GM12878 (cell line): ENCODE data around the gene NFYC.
"Not testable (repeated sequence)": the region's sequence is repeated elsewhere in the genome, so short reads cannot be mapped to it uniquely, and the experiment has no call there.

Experiments
- BACH1 ChIP-seq: fragments of 450-650 bp; IDR thresholded peaks from 2 replicates; pipeline ENCODE4 v1.6.1; 2017; ENCODE audit warnings: mild to moderate bottlenecking, borderline replicate concordance
- CBFB ChIP-seq: IDR thresholded peaks from 2 replicates; pipeline ENCODE4 v1.6.1; 2016; ENCODE audit warnings: antibody characterized with exemption, low read depth
- CTCF ChIP-seq, 3 experiments: IDR thresholded peaks in 2 of 3; conservative IDR thresholded peaks in 1 of 3; 2 replicates each; pipeline ENCODE4 v1.5.1; 2011; ENCODE audit warnings: low read depth in 3 of 3, low read length in 3 of 3, mild to moderate bottlenecking in 3 of 3, control low read depth in 2 of 3, moderate library complexity in 2 of 3, inconsistent platforms in 1 of 3, mixed read lengths in 1 of 3; ENCODE audit not compliant: control insufficient read depth in 2 of 3, insufficient read depth in 1 of 3; ENCODE audit errors: extremely low read depth in 1 of 3
- ELK1 ChIP-seq: IDR thresholded peaks from 2 replicates; pipeline ENCODE4 v1.6.1; 2012; ENCODE audit warnings: low read depth, low read length, improper control_type of control experiment
- IRF4 ChIP-seq: IDR thresholded peaks from 2 replicates; pipeline ENCODE4 v1.6.1; 2011; ENCODE audit warnings: low read depth, low read length
- NR2F1 ChIP-seq: fragments of 450-650 bp; conservative IDR thresholded peaks from 2 replicates; pipeline ENCODE4 v1.6.1; 2017; ENCODE audit warnings: mild to moderate bottlenecking
- POLR2A ChIP-seq: IDR thresholded peaks from 2 replicates; pipeline ENCODE4 v1.6.1; 2011; ENCODE audit warnings: low read depth, mild to moderate bottlenecking, low read length
- POLR2AphosphoS5 ChIP-seq: IDR thresholded peaks from 2 replicates; pipeline ENCODE4 v1.6.1; 2011; ENCODE audit warnings: mild to moderate bottlenecking, low read length, inconsistent platforms
- TCF3 ChIP-seq: IDR thresholded peaks from 2 replicates; pipeline ENCODE4 v1.6.1; 2012; ENCODE audit warnings: low read depth, mild to moderate bottlenecking, low read length, borderline replicate concordance; ENCODE audit not compliant: insufficient read depth
- USF1 ChIP-seq: IDR thresholded peaks from 2 replicates; pipeline ENCODE4 v1.6.1; 2011; ENCODE audit warnings: borderline replicate concordance, low read depth, mild to moderate bottlenecking, moderate library complexity, mixed read lengths, low read length; ENCODE audit not compliant: insufficient read depth; ENCODE audit errors: extremely low read length
- USF2 ChIP-seq: IDR thresholded peaks from 2 replicates; pipeline ENCODE4 v1.6.1; 2011; ENCODE audit warnings: low read depth, low read length, improper control_type of control experiment, borderline replicate concordance
- ZBTB33 ChIP-seq: fragments of 450-650 bp; IDR thresholded peaks from 2 replicates; pipeline ENCODE4 v1.6.1; 2017; ENCODE audit warnings: mild to moderate bottlenecking
- ZNF24 ChIP-seq: fragments of 450-650 bp; IDR thresholded peaks from 2 replicates; pipeline ENCODE4 v1.6.1; 2017; ENCODE audit warnings: antibody characterized with exemption, mild to moderate bottlenecking

- not testable (repeated sequence) for TF ChIP-seq IRF4; ELK1; CTCF (IDR thresholded peaks at IDR 0.05 in 2 of 3, conservative IDR thresholded peaks at IDR 0.05 in 1 of 3; ENCODE audit: control insufficient read depth in 2 of 3, extremely low read depth in 1 of 3, insufficient read depth in 1 of 3, low read depth in 3 of 3, low read length in 3 of 3); USF2; NR2F1; BACH1; ZBTB33; ZNF24; POLR2A; USF1; TCF3; POLR2AphosphoS5; CBFB
Measured at GRCh38 chr1:40729316-40729862, 37.9 kb downstream of the NFYC start.
